HG03135 (cell line): ENCODE results near the gene ICAM1.

Experiments
- ATAC-seq: cut with Tn5 transposase; IDR thresholded peaks from one replicate; pipeline ENCODE4 v1.9.1; 2021; ENCODE audit warnings: mild to moderate bottlenecking, moderate library complexity; ENCODE audit not compliant: unreplicated experiment

The ICAM1 gene

DNA sequence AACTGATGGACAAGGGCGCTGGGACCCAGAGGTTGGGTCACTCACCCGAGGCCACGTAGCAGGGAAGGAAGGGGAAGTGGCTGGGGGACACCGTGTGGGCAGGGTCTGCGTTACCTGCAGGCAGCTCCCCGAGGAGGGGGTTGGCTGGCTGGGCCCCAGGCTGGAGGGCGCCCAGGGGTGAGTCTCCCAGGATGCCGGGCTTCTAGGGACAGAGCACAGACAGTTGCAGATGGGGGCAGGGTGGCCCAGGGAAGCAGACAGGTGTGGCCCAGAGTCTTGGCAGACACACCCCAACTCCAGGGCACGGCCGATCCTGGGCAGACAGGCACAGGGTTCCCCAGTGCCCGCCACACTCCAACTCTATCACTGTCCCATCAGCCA lies 50.5 kb downstream of the ICAM1 start:
- no peak for ATAC-seq

DNA sequence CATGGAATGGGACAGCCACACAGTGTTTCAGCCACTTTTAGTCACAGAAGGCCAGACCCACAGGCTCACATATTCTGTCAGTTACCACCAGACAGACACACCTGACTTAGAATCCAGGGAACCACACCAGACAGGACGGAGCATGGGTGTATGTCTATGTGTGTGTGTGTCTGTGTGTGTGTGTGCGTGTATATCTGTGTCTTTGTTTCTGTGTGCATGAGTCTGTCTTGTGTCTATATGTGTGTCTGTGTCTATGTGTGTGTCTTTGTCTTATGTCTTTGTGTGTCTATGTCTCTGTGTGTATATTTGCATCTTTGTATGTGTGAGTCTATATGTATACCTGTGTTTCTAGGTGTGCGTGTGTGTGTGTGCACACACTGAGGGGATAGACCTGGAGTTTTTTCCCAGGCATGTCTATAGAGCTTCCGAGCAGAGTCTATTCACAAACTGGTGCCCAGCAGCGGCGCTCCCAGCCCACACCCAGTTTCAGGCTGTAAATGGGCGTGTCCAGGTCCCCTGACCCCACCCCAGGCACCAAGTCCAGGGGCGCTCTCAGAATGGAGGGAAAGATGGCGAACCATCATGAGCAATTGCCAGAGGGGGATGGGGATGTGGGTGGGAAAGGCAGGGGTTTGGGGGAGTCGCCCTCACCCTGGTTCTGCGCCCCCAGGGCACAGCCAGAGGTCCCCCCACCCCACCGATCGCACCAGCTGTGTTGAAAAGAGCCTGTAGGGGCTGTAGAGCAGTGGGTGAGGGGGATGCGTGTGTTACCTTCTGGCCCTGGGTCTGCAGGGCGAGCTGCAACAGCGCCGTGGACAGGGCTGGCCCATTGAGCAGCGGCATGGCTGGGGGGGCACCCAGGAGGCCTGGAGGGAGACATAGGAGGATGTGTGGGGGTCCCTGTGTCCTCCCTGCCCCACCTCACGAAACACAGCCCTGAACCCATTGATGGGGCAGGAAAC lies 51.2 kb downstream of the ICAM1 start:
- no peak for ATAC-seq

DNA sequence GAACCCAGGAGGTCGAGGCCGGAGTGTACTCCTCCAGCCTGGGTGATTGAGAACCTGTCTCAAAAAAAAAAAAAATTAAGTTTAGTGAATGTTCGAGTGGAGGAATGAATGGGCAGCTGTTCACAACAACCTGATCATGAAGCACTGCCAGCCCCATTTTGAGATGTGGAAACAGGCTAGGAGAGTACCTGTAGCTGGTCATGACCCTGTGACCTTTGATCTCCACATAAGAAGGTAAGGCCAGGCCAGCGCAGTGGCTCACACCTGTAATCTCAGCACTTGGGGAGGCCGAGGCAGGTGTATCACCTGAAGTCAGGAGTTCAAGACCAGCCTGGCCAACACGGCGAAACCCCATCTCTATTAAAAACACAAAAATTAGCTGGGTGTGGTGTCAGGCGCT lies 54.8 kb downstream of the ICAM1 start:
- ATAC-seq, result no peak

DNA sequence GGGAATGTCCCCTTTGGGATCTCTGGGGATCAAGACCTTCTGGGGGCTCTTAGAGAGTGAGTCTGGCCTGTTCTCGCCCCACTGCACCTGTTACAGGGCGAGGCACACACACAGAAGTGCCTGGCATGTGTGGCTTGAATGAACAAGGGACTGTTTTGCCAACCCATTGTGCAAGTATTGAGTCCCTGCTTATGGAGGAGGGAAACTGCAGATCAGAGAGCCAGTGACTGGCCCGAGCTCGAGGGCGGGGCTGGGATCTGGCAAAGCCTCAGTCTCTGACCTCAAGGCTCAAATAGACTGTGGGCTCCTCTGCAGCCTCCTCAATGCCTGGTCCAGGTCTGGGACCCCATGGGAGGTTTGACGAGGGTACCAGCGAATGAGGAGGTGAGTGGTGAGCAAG lies 56.9 kb downstream of the ICAM1 start:
- ATAC-seq, result no peak

DNA sequence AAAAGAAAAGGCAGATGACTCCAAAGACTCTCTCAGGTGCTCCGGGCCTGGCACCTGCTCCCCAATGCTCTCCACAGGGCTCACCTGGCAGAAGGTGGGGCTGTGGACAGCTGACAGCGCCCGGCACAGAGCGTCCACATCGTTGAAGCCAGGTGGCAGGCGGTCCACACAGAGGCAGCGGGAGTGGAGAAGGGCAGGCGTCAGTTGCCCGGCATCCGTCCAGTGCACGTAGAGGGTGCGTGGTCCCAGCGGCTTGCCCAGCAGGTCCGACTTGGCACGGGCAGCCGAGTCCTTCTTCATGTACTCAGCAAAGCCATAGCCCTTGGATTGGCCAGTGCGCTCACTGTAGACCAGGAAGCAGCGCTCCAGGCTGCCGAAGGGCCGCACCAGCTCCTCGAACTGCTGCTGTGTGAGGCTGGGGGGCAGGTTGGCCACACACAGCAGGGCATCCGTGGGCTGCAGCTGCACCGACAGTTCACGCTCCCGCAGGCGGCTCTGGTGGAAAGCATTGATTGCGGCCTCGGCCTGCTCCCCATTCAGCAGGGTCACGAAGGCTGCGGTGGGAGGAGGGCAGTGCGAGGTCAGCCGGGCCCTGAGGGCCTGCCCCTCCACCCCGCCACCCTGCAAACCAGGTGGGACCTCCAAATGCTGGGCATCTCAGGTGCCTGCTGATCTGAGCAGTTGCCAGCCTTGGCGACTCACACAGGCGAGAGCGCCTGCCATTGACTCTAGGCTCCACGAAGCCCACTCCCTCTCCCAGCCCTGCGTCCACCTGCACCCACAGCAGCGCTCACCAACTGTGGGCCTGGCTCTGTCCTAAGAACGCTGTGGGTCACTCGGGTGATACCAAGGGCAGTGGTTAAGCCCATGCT lies 57.9 kb downstream of the ICAM1 start:
- no peak for ATAC-seq

DNA sequence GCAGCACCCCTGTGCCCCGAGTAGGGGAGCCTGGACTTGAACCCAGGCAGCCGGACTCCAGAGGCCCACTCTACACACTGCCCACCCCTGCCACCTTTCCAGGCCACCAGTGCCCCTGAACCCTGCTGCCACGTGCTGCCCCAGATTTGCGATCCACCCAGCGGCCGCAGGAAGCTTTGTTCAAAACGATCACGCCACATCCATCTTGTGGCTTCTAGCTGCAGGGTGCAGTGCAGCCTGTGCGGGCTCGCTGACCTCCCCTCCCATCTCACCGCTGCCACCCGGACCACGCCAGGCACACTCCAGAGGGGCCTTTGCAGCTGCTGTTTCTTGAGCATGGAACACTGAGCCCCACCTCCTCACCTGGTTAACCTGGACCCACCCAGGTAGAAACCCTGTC lies 58.6 kb downstream of the ICAM1 start:
- ATAC-seq, result no peak

DNA sequence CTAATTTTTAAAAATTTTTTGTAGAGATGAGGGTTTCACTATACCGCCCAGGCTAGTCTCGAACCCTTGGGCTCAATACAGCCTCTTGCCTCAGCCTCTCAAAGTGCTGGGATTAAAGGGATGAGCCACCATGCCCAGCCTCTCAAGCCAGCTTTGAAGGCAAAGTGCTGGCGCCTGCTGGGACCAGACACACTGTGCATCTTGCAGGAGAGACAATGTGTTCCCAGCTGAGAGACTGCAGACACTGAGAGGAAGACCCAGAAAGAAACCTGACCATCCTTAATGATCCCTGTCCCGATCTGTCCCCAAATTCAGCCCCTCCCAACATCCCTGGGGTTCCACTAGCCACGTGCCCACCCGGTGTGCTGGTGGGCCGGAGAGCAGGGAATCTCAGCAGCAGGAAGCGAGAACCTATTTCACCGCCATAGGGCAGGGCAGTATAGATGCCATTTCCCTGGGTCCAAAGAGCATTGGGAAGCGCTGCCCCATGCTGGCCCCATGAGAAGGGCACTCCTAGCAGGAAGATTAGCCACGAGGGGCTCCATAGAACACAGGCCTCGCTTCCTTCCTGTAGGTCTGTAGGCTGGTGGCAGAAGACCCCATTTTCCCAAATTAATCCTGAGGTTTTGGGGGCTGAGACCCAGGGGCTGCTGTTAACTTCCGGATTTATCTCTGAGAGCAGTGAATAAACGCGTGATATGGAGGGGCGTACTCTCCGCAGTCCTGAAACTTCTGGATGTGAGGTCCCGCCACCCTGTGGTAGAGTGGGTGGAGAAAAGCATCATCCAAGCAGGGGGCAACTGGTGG lies 61.4 kb downstream of the ICAM1 start:
- no peak for ATAC-seq

DNA sequence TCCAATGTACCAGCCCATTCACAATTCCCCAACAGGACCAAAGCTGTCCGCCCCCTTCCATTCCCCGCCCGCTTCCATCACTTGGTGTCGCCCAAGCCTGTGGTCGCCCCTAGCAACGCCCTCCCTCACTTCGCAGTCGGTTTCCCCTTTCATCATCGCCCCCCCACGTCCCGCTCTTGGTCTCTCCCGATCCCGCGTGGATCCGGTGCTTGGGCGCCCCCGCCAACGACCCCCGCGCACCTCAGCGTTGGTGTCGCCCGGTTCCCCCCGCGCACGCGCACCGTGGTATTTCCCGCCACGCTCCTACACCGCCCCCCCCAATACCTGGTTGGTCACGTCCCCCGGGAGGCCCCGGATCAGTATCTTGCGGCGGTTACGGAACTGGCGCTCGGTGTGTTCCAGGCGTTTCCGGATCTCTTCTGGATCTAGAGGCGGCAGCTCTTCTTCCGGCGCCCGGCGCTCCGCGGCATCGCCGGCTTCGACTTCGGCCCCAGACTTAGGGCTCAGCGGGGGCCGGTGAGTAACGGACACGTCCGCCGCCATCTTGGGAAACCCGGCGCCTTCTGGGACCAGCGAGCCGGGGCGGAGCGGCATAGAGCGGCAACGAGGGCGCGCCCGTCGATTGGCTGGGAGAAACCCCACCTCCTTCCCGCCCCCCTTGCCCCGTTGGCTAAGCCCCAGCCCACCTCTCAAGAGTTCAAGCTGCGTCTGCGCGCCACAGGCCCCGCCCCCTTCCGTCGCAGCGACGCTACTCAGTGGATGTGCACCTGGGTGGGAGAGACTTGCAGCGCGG lies 62.2 kb downstream of the ICAM1 start, which contains the start of gene RAVER1:
TSS of gene RAVER1 (minus strand) at position 565 of the 793 bp plus-strand sequence. CDS start at position 543, 22 bp downstream.
- ATAC-seq, result peak; percentile 85

DNA sequence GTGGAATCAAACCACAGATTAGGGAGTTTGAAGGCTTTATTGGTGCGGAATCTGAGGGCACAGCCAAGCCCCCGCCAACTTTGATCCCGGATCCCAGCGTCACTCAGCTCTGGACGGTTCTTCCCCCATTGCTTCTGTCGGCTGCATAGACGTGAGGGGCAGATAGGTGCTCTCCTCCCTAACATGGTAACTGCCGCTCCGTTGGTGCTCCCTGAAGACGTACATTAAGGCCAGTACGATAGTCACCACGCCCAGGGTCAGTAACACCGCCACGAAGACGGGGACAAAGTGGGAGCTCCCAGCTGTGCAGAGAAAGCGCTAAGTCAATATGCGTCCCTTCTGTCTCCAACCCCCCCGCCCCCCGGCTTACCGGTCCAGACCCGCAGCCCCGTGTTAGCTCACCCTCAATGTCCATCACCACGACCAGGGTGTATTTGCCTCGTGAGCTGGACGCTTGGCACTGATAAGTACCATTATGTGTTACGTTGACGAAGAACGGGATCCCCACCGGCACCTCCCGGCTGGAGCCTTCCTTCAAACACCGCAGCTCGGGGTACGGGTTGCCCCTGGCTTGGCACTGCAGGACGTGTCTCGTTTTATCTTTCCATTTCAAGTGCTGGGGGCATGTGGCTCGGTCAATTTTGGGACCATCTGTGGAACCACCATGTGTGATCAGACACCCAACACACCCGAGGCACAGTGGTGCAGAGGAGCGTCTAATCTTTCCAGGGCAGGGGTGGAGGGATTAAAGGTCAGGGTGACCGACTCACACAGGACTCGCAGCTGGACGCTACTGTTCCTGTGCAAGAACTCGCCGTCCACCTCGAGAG lies 63.1 kb downstream of the ICAM1 start:
- ATAC-seq, result no peak

DNA sequence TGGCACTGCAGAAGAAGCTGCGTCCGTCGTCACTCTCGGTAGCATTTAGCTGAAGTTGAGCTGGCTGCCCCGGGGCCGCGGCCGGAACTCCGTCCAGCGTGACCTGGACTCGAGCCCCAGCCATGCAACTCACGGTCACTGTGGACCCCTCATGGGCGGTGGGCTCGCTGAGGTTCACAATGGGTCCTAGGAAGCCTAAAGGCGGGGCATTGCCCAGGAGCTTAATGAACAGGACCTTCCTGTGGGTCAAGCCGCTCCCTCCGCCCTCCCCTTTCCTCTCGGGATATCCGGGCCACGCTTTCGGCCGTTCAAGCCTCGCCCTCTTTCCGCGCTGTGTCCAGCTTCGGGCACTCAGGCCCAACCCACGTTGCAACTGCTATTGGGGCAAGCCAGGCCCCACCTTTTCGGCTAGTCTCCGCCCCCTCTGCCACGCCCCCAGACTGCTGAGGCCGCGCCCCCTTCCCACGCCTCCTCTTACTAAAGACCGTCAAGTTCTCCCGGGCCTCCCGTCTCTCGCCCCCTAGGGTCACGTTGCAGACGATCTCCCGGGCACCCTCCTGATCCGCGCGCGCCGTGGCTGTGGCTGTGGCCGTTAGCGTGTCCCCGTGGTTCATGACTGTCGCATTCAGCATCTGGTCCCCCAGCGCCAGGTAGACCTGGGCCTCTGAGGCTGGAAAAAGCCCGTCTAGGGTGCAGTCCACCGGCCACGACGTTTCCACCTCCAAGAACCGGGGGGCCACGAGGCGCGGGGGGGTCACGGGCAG lies 63.9 kb downstream of the ICAM1 start:
- no peak for ATAC-seq

DNA sequence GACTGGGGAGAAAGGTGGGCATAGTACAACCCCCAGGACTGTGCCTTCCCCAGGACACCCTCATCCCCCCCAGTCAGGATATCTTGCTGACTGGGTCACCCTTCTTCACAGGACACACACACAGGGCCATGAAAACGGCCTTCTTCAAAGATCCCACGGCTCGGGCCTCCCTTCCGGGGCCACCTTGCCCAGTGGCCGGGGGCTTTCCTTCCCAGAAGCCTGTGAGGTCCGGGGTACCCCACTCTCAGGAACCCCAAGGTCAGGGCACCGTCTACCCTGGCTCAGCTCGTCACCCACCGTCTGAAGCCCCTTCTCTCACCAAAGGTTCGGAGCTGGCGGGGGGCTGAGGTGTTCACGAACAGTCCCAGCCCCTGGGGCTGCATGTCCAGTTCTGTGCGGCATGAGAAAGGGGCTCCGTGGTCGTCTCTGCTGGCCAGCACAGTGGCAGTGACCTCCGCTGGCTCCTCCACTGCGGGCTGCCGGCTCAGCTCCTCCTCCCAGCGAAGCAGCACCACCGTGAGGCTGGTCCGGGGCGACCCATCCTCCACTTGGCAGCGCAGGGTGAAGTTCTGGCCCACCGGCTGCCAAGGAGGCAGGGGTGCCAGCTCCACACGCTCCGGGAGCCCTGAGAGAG lies 64.5 kb downstream of the ICAM1 start:
- ATAC-seq, result no peak
